Kidney (tissue), 14 donors: Measurements from ENCODE around the gene C1QTNF1. TPM values are rescaled to one million over a fixed set of nuclear protein-coding genes. Genes with fewer than 3 reads are reported as not detected.
A peak's percentile ranks its signal among the peaks of the same experiment; 100 is the strongest.

Experiments
- DNase-seq, 5 donors: peaks; one replicate each; pipeline ENCODE4 v3.0.0-alpha.2; 2013 to 2020
- FAIRE-seq: peaks from 2 replicates; lab custom pipeline; 2012; peaks lifted over from hg19 to GRCh38; lab: Jason Lieb, UNC
- H3K27ac ChIP-seq, 2 donors: one replicate each; pipeline ENCODE4 v1.7.0; 2013; ENCODE audit warnings: low read depth in 2 of 2, low read length in 2 of 2, inconsistent platforms in 1 of 2
- H3K27me3 ChIP-seq: one replicate; pipeline ENCODE4 v1.7.1; 2013; ENCODE audit warnings: low read length, inconsistent platforms; ENCODE audit not compliant: control insufficient read depth, insufficient read depth
- H3K36me3 ChIP-seq, 3 donors: one replicate each; pipeline versions ENCODE4 v1.7.0 to v1.7.1; 2013; ENCODE audit warnings: low read length in 3 of 3, control low read depth in 1 of 3, inconsistent platforms in 1 of 3; ENCODE audit not compliant: insufficient read depth in 3 of 3, control insufficient read depth in 2 of 3
- H3K4me1 ChIP-seq, 3 donors: one replicate each; pipeline versions ENCODE4 v1.7.0 to v1.7.1; 2013; ENCODE audit warnings: low read length in 3 of 3, inconsistent platforms in 1 of 3, low read depth in 1 of 3; ENCODE audit not compliant: control insufficient read depth in 2 of 3, insufficient read depth in 2 of 3
- H3K4me3 ChIP-seq, 3 donors: one replicate each; pipeline versions ENCODE4 v1.7.0 to v1.8.1; 2013; ENCODE audit warnings: low read length in 3 of 3, control low read depth in 1 of 3, inconsistent platforms in 1 of 3
- H3K9ac ChIP-seq, 3 donors: one replicate each; pipeline versions ENCODE4 v1.7.0 to v1.7.1; 2013; ENCODE audit warnings: low read length in 3 of 3, control low read depth in 1 of 3, inconsistent platforms in 1 of 3
- H3K9me3 ChIP-seq, 3 donors: one replicate each; pipeline versions ENCODE4 v1.7.0 to v1.7.1; 2013; ENCODE audit warnings: low read length in 3 of 3, control low read depth in 1 of 3, inconsistent platforms in 1 of 3; ENCODE audit not compliant: control insufficient read depth in 2 of 3, insufficient read depth in 1 of 3
- CTCF ChIP-seq: IDR thresholded peaks from 3 replicates; pipeline ENCODE4 v1.5.1; 2012; ENCODE audit warnings: mild to moderate bottlenecking, moderate library complexity, borderline replicate concordance; ENCODE audit not compliant: insufficient read depth; ENCODE audit errors: extremely low read depth
- intact Hi-C: fragments of 100-400 bp; cut with DNase I; formaldehyde crosslinking; loops from one replicate; pipeline ENCODE4 v1.11.1; 2022
- polyA plus RNA-seq: library from polyadenylated mRNA; stranded (reverse); fragments of 350-450 nt; fragmentation: Illumina TruSeq; extraction: RNeasy Lipid Tissue Mini Kit (QIAGEN cat#74804); gene quantifications from one replicate; pipeline ENCODE4 v1.2.3, GENCODE V29; 2014; ENCODE audit warnings: low read depth, low replicate concordance; ENCODE audit not compliant: insufficient read depth
- total RNA-seq: library from RNA; stranded (reverse); fragmentation: NEBNext Ultra II Directional; extraction: Animal tissue kit (Norgen Biotek cat#: 25700); gene quantifications from one replicate; pipeline ENCODE4 v1.2.1, GENCODE V29; 2021
- donor health status: control.
- donor health status: control.
- donor health status: control.
- donor health status: control.
- donor health status: control.
- donor health status: DM: yes; HTN: yes; CAD: no.
- donor health status: Normal renal cell carcinoma (clear cell type).

Gene C1QTNF1
- total and polyA plus RNA-seq, 2 donors from 2014 or later = 18.0 to 65.2 TPM

GRCh38 chr17:79053251-79053925 is 29.4 kb downstream of the C1QTNF1 start:
- peak in 1 of 5 donors; percentile 18 for DNase-seq
- H3K36me3 ChIP-seq = no peaks in the 10 kb centered on the region
- intact Hi-C loops = no loop called here
- FAIRE-seq = no peak
- no peak overlapping the region for H3K9ac ChIP-seq
- H3K27ac ChIP-seq = no peak overlapping the region
- TF ChIP-seq CTCF = no peak
- no peaks in the 10 kb centered on the region for H3K4me1 ChIP-seq
- no peaks in the 10 kb centered on the region for H3K9me3 ChIP-seq
- H3K4me3 ChIP-seq = no peak overlapping the region
- no peaks in the 10 kb centered on the region for H3K27me3 ChIP-seq

GRCh38 chr17:79054200-79054960 is 30.4 kb downstream of the C1QTNF1 start:
- H3K4me1 ChIP-seq = no peaks in the 10 kb centered on the region
- no peak overlapping the region for H3K27ac ChIP-seq
- no peaks in the 10 kb centered on the region for H3K27me3 ChIP-seq
- no peak overlapping the region for H3K9ac ChIP-seq
- intact Hi-C loops = no loop called here
- no peaks in the 10 kb centered on the region for H3K9me3 ChIP-seq
- peak in 1 of 5 donors; percentile 20 for DNase-seq
- H3K36me3 ChIP-seq = no peaks in the 10 kb centered on the region
- TF ChIP-seq CTCF = no peak
- FAIRE-seq = no peak
- no peak overlapping the region for H3K4me3 ChIP-seq

GRCh38 chr17:79055197-79055596 is 31.2 kb downstream of the C1QTNF1 start:
- Histone ChIP-seq H3K27ac (no peak overlapping the region), H3K4me3 (no peak overlapping the region), H3K9ac (no peak overlapping the region), H3K9me3 (no peaks in the 10 kb centered on the region), H3K36me3 (no peaks in the 10 kb centered on the region), H3K4me1 (no peaks in the 10 kb centered on the region), H3K27me3 (no peaks in the 10 kb centered on the region)
- DNase-seq (no peak), FAIRE-seq (no peak)
- TF ChIP-seq CTCF = no peak
- intact Hi-C loops = no loop called here
